HG03565 (cell line): ENCODE measurements around the gene EVA1C.
"Not testable (repeated sequence)": the region's sequence is repeated elsewhere in the genome, so short reads cannot be mapped to it uniquely, and the experiment has no call there.

Experiments used
- ATAC-seq: cut with Tn5 transposase; IDR thresholded peaks from one replicate; pipeline ENCODE4 v1.9.1; 2021; ENCODE audit warnings: mild to moderate bottlenecking, moderate library complexity; ENCODE audit not compliant: unreplicated experiment

Gene EVA1C

DNA sequence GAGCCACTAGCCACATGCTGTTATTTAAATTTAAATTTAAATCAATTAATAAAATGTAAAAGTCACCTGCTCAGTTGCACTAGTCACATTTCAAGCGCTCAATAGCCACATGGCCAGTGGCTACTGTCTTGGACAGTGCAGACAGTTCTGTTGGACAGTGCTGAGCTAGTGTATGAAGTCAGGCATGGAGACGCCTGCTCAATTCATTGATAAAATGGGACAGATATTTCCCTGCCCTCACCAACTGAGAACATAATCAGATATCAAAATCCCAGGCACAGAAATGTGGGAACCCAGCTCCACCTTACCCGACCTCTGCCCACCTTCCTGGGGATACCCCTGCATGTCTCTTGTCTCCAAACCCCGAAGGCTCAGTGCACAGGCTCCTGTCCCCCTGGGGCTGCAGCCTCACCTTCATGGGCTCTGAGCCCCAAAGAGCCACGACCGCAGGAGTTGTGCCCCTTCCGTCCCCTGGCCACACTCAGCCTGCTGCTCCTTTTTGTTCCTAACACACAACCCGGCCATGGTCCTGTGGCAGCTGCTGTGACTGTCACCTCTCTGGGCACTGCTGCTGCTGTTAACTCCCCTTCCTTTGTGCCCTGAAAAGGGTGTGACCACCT lies 109.3 kb downstream of the EVA1C start:
- no peak for ATAC-seq

DNA sequence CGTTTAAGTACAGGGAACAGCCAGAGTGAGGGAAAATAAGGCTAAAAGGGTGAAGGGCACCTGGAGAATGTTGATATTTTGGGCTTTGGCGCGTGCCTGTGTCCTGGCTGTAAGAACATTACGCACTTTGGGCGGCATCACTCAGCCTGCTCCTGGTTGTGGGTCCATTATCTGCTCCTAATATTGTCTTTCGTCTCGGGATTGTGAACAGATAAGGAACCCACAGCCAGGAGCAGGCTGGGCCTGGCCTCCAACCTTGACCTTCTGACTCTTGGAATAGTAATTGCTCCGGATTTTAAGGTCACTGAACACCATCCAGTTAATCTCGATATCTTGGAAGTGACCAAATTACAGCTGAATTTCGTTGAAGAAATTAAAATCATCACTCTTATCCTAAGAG lies 111.0 kb downstream of the EVA1C start:
- no peak for ATAC-seq

DNA sequence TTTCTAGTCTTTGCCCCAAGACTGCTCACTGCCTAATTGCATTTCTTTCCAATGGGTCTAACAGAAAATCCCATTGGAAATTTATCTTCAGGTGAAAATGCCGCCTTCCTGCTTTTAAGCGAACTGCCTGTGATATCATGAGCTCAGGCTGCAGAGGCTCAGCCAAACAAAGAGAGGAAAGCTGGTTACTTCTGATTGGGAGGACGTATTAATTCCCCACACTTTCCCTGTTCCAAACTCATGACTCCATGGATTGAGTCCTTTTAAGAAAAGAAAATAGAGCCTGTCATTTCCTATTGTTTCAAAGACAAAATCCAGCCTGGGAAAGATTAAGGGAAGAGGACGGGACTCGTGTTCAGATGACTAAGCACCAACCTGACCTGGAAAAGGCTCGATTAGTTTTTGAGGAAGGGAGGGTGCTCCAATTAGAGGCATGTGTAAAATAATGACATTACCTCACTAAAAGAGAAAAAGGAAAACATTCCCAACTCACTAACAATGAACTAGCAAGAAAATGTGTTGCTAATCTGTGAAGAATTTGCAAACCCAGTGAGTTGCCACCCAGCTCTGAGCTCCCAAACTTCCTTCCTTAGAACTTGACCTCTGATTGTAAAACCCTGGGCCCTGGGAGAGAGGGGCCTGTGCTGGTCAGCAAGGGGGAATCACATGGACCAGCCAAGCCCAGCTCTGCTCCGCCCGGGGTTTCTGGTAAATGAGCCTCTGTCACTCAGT lies 111.6 kb downstream of the EVA1C start:
- ATAC-seq, result no peak

DNA sequence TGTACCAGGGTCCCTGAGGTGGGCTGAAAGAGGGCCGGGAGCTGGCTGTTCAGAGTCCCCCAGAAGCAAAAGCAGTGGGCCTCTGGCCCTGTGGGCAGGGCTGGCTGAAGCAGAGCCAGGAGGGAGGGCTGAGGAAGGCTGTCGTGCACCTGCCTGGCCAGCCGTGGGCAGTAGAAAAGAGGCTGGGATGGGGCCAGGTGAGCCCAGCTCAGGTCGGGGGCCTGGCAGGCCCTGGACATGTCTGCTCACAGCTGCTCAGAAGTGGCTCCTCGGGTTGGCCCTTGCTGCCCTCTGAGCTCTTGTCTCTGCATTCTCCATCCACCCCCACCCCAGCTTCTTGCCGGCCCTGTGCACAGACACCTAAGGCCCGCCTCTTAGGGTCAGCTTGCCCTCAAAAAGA lies 112.8 kb downstream of the EVA1C start:
- no peak for ATAC-seq

DNA sequence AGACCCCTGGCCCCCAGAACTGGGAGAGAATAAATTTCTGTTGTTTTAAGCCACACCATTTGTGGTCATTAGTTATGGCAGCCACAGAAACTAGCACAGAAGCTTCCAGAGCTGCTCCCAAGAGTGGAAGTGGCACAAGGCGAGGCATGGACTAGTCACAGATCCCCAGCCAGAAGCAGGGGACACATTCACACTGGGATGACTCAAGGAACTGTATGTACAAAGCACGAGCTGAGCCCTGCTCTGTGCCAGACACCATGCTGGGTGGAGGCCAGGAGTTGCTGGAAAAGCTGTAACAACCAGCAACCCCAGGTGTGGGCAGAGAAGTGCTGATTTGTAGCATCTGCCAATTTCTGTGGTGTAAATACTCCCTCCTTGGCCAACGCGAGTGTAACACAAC lies 117.2 kb downstream of the EVA1C start:
- no peak for ATAC-seq

DNA sequence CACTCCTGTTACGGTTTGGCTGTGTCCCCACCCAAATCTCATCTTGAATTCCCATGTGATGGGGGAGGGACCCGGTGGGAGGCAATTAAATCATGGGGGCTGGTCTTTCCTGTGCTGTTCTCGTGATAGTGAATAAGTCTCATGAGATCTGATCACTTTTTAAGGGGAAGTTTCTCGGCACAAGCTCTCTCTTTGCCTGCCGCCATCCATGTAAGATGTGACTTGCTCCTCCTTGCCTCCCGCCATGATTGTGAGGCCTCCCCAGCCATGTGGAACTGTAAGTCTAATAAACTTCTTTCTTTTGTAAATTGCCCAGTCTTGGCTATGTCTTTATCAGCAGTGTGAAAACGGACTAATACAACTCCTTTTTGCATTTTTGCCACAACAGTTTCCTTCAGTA lies 118.3 kb downstream of the EVA1C start:
- not testable (repeated sequence) for ATAC-seq

DNA sequence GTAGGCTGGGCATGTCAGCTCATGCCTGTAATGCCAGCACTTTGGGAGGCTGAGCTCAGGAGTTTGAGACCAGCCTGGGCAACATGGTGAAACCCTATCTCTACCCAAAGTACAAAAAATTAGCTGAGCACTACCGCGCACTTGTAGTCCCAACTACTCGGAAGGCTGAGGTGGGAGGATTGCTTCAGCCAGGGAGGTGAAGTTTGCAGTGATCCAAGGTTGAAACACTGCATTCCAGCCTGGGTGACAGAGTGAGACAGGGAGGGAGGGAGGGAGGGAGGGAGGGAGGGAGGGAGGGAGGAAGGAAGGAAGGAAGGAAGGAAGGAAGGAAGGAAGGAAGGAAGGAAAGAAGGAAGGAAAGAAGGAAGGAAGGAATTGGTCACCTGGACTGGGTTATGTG lies 119.1 kb downstream of the EVA1C start:
- not testable (repeated sequence) for ATAC-seq

DNA sequence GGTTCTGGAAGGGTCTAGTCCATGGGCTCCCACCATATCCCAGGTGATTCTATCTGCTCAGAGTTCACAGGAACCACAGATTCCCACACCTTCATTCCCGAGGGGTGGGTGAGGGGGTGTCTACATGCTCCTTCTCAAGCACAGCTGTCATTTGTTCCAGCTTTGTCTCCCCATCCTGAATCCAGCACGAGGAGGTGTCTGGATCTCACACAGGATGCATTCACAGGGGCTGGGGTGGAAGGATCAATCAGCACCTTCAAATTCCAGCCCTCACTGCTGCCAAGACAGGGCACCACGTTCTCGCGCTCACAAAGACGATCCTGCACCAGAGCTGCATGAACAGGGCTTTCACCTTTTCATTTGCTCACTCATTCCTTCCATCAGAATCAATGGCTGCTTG lies 120.1 kb downstream of the EVA1C start:
- ATAC-seq, result no peak

DNA sequence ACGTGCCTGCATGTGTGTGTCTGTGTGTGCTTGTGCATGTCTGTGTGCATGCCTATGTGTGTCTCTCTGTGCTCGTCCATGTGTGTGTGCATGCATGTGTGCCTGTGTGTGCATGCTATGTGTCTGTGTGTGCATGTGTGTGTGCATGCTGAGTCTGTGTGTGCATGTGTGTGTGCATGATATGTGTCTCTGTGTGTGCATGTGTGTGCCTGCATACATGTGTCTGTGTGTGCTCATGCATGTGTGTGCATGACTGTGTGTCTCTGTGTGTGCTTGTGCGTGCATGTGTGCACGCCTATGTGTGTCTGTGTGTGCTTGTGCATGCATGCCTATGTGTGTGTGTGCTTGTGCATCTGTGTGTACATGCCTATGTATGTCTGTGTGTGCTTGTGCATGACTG lies 120.5 kb downstream of the EVA1C start:
- ATAC-seq, result no peak

DNA sequence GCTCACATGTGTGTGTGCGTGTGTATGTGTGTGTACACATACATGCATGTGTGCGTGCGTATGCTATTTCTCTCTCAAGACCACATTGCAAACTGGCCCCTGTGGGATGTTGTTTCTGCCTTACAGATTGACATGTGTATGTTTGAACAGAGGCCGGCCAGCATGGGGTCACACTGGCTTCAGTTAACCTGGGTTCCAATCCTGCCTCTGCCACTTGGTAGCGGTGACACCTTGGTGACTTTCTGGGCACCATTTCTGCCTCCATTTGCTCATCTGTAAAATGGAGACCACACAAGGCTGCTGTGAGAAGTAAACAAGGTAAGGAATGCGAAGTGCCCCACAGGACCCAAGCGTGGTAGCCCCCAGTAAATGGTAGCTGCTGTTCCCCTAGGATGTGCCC lies 121.1 kb downstream of the EVA1C start:
- ATAC-seq, result no peak

DNA sequence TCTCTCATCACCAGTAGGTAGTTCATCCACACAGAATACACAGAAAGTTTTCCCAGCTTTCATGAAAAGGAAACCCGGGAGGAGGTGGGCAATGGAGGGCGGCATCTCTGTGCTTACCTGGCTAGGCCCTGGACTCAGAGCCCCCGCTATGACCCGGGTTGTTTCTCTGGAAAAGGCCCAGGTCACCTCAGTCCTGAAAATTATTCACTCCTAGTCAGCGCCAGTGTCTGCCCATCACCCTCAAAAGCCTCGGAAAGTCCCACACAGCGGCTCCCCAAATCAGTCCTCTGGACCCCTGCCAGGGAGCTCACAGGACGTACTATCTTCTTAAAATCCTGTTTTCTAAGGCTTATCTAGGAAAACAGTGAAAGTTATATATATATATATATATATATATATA lies 121.6 kb downstream of the EVA1C start:
- ATAC-seq, result no peak

DNA sequence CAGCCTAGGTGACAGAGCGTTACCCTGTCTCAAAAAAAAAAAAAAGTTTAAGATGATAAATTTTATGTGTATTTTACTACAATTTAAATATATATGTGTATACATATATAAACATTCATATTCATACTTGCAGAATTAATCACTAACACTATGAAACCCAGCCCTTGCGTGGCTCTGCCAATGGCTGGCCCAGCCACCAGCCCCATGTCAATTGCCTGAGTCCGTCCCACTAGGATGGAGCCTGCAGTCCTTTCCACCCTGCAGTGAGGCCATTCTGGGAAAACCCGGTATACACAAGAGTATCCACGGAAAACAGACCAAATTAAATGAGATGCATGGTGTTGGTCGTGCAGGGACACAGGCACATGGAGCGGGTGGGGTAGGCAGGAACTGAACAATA lies 123.1 kb downstream of the EVA1C start:
- ATAC-seq, result no peak

DNA sequence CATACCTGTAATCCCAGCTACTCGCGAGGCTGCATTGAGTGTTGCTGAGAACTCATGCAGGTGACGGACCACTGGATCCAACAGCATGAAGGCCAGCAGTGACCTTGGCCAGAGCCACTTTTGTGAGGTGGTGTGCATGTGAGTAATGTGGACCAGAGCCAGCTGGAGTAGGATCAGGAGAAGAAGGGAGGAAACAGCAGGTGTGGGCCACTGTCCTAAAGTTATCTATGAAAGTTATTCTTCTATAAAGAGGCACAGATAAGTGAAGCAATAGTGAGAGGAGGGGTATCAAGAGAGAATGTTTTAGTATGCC lies 125.0 kb downstream of the EVA1C start:
- ATAC-seq, result no peak

DNA sequence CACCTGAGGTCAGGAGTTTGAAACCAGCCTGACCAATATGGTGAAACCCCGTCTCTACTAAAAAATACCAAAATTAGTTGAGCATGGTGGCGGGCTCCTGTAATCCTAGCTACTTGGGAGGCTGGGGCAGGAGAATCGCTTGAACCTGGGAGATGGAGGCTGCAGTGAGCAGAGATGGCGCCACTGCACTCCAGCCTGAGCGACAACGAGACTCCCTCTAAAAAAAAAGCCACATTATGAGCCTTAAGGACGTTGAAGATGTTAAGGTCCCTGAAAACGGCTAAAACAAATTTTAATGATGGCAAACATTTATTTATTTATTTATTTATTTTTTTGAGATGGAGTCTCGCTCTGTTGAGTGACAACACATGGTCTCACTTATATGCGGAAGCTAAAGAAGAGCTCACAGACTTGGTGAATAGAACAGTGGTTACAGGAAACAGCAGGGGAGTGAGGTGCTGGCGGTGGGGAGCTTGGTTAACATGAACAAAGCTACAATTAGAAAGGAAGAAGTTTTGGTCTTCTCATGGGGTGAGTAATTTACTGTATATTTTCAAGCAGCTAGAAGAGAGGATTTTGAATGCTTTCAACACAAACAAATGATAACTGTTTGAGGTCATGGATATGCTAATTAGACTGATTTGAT lies 125.8 kb downstream of the EVA1C start:
- ATAC-seq, result no peak

DNA sequence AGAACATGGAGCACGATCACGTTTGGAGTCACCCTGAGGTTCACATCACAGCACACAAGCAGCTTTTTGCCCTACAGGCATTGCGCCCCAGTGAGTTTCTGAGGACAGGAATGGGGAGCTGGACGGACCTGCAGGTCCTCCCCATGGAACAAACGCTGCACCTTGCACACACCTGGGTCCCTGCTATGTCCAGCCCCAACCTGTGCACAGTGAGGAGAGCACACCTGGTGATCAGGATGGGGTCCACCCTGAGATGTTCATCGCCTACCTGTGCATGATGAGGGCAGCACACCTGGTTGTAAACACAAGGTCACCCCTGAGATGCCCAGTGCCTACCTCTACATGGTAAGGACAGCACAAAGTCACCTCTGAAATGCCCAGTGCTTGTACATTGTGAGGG lies 126.9 kb downstream of the EVA1C start:
- no peak for ATAC-seq

DNA sequence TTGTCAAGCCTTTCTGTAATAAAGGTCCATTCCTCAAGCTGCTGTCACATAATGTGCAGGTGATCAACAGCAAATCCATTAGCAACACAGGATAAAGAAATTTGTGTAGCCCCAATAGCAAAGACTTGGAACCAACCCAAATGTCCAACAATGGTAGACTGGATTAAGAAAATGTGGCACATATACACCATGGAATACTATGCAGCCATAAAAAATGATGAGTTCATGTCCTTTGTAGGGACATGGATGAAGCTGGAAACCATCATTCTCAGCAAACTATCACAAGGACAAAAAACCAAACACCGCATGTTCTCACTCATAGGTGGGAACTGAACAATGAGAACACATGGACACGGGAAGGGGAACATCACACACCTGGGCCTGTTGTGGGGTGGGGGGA lies 130.6 kb downstream of the EVA1C start:
- ATAC-seq, result not testable (repeated sequence)

DNA sequence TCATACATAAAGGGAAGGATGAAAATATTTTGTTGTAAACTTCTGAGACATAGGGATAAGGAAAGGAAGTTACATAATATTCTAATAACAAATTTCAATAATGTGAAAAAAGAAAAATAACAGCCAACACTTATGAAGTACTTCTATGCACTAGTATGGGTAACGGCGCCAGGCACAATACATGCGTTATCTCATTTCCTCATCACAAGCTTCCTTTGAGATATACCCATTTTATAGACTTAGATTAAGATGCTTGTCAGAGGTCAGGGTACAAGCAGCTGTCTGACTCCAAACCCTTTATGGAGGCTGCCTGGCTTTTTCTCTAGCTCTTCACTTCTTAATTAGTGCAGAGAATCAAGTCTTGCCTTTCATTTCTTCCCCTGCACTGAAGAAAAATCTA lies 131.5 kb downstream of the EVA1C start:
- ATAC-seq, result no peak

DNA sequence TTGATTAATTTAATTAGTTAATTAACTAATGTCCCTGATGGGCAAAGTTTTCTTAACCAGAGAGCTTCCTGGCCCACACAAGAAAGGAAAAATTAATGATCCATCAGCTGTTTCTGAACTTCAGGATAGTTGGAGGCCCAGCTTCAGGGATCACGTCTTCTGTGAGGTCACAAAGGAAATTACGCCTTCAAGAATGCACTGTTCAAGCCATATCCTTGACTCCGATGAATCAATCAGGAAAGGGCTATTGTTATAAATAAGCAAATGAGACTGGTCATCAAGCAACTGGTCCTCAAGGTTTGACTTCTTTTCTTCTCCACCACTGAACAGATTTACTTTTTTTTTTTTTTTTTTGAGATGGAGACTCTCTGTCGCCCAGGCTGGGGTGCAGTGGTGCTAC lies 132.2 kb downstream of the EVA1C start:
- ATAC-seq, result no peak

DNA sequence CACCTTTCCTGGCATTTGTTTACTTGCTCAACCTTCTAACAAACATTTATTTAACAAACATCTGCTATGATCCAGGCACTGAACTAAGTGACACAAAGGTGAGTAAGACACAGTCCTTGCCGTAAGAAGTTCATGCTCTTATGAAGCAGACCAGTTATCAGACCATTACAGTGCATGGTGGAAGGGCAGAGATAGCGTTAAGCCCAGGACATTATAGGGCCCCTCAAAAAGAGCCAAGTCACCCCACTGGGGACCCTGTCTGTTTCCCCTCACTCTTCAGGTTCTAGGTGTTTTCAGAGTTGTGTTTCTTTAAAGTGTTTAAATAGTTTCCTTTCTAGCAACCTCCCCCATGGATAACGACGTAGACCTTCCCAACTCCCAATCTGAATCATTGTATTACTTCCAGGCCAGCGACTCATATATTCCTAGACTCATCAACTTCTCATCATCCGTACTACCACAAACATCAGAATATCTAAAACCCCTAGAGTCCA lies 133.5 kb downstream of the EVA1C start:
- ATAC-seq, result no peak

DNA sequence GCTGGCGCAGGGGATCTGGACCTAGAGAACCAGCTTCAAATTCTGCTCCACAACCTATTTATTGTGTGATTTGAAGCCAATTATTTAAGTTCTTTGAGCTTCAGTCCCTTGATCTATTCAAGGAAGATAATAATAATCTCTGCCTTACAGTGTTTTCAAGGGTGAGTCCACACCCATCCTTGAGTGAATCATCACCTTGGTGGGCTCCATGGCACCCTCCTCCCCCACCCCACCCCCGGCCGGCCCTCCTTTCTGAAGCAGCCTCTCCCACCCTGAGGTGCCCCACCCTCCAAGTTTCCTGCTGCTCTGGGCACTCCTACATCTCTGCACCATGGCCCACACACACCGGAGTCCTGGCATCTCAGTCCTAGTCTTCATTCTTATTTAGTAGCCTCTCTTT lies 134.5 kb downstream of the EVA1C start:
- no peak for ATAC-seq

DNA sequence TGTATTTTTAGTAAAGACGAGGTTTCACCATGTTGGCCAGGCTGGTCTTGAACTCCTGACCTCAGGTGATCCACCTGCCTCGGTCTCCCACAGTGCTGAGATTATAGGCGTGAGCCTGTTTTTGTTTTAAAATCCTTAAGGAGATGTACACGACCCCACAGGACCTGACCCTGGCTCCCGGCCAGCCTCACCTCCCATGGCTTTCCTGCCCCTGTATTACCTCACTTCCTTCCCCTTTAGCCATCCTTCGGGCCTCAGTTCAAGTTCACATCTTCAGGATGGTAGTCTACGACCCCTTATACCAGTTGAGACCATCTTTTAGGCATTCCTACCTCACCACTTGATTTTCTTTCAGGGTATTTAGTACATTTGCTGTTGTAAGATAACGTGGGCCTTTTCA lies 136.5 kb downstream of the EVA1C start:
- ATAC-seq, result no peak

DNA sequence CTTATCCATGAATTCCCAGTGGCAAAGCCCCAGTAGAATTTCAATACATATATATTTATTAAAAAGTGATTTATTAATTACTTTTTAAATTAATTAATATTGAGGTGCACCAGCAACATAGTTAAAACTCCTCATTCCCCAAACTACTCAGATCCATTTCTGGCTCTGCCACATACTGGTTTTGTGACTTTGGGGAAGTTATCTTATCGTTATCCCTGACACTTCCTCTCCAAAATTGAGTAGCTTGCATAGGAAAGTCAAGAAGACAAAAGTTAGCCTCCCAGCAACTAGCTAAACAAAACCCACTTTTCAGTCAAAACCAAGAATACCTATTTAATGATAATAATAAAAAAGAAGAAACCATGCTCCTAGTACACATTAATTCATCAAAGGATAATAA lies 136.9 kb downstream of the EVA1C start:
- no peak for ATAC-seq
